Esophagus (tissue), 2 donors: ENCODE results near the gene NR2C2. TPM values are rescaled to one million over a fixed set of nuclear protein-coding genes. Genes with fewer than 3 reads are reported as not detected.
"Not testable (repeated sequence)": the region's sequence is repeated elsewhere in the genome, so short reads cannot be mapped to it uniquely, and the experiment has no call there.

ENCODE experiments used
- H3K27ac ChIP-seq, 2 donors: one replicate each; pipeline ENCODE4 v1.5.1; 2013; ENCODE audit warnings: low read depth in 2 of 2, mild to moderate bottlenecking in 2 of 2, inconsistent platforms in 1 of 2, low read length in 1 of 2, moderate library complexity in 1 of 2
- H3K27me3 ChIP-seq, 2 donors: one replicate each; pipeline ENCODE4 v1.6.1; 2013; ENCODE audit warnings: low read length in 2 of 2, control low read depth in 1 of 2, mild to moderate bottlenecking in 1 of 2; ENCODE audit not compliant: insufficient read depth in 2 of 2, control insufficient read depth in 1 of 2
- H3K36me3 ChIP-seq, 2 donors: one replicate each; pipeline ENCODE4 v1.6.1; 2013; ENCODE audit warnings: low read length in 1 of 2; ENCODE audit not compliant: control insufficient read depth in 2 of 2, insufficient read depth in 2 of 2
- H3K4me1 ChIP-seq, 2 donors: one replicate each; pipeline ENCODE4 v1.6.1; 2013; ENCODE audit warnings: low read length in 1 of 2; ENCODE audit not compliant: control insufficient read depth in 2 of 2, insufficient read depth in 2 of 2
- H3K4me3 ChIP-seq, 2 donors: one replicate each; pipeline ENCODE4 v1.5.1; 2013; ENCODE audit warnings: low read length in 2 of 2, mild to moderate bottlenecking in 2 of 2, low read depth in 1 of 2, moderate library complexity in 1 of 2
- H3K9me3 ChIP-seq, 2 donors: one replicate each; pipeline ENCODE4 v1.6.1; 2013; ENCODE audit warnings: mild to moderate bottlenecking in 2 of 2, low read depth in 1 of 2, low read length in 1 of 2, moderate library complexity in 1 of 2; ENCODE audit not compliant: control insufficient read depth in 2 of 2, insufficient read depth in 1 of 2
- WGBS, 2 donors: extraction: QIAGEN DNeasy Blood & Tissue Kit; methylation state at CpG; one replicate each; pipeline ENCODE4 v1.1.7; 2013; 5-methylcytosine and 5-hydroxymethylcytosine counted together
- polyA plus RNA-seq, 2 donors: library from polyadenylated mRNA; stranded (reverse); fragments of 200-250 nt; gene quantifications; one replicate each; pipeline ENCODE4 v1.2.3, GENCODE V29; 2013
- donor health status: healthy with polysubstance abuse.
- donor health status: Bipolar disorder and iron deficiency.

The NR2C2 gene
- polyA plus RNA-seq, 2 donors, result 5.0 to 6.1 TPM

- Histone ChIP-seq H3K9me3 (no peaks in the 10 kb centered on the region), H3K4me1 (no peaks in the 10 kb centered on the region), H3K36me3 (peaks cover under 1 to 3% of the 10 kb centered on the region in 2 donors), H3K4me3 (no peak overlapping the region), H3K27ac (no peak overlapping the region), H3K27me3 (no peaks in the 10 kb centered on the region)
- 95 to 98% methylated on average over 3 of the region's 3 CpGs for WGBS, 2 donors
Measured at GRCh38 chr3:14984581-14985113, 37.3 kb downstream of the NR2C2 start.

- Histone ChIP-seq H3K4me3 (no peak overlapping the region), H3K27me3 (no peaks in the 10 kb centered on the region), H3K27ac (no peak overlapping the region), H3K9me3 (no peaks in the 10 kb centered on the region), H3K4me1 (peaks cover 0 to 2% of the 10 kb centered on the region in 2 donors), H3K36me3 (no peaks in the 10 kb centered on the region)
- 93 to 95% methylated on average over 3 of the region's 3 CpGs for WGBS, 2 donors
Measured at GRCh38 chr3:14988988-14989394, 41.6 kb downstream of the NR2C2 start.

GRCh38 chr3:14989943-14990779 lies 42.8 kb downstream of the NR2C2 start:
- Histone ChIP-seq H3K27ac (no peak overlapping the region), H3K4me3 (no peak overlapping the region), H3K36me3 (no peaks in the 10 kb centered on the region), H3K9me3 (no peaks in the 10 kb centered on the region), H3K27me3 (no peaks in the 10 kb centered on the region), H3K4me1 (peaks cover 0 to 2% of the 10 kb centered on the region in 2 donors)
- 35 to 40% methylated on average over 3 of the region's 3 CpGs for WGBS, 2 donors

GRCh38 chr3:14990780-14991148 lies 43.4 kb downstream of the NR2C2 start:
- Histone ChIP-seq H3K4me1 (peaks cover 0 to 2% of the 10 kb centered on the region in 2 donors), H3K36me3 (no peaks in the 10 kb centered on the region), H3K9me3 (no peaks in the 10 kb centered on the region), H3K27ac (no peak overlapping the region), H3K27me3 (no peaks in the 10 kb centered on the region), H3K4me3 (no peak overlapping the region)
- 49 to 50% methylated on average over 2 of the region's 2 CpGs for WGBS, 2 donors

GRCh38 chr3:14991151-14991742 lies 43.9 kb downstream of the NR2C2 start:
- WGBS, 2 donors, result 83 to 84% methylated on average over 1 of the region's 1 CpG
- Histone ChIP-seq H3K9me3 (no peaks in the 10 kb centered on the region), H3K36me3 (no peaks in the 10 kb centered on the region), H3K4me3 (no peak overlapping the region), H3K27me3 (no peaks in the 10 kb centered on the region), H3K4me1 (peaks cover 0 to 2% of the 10 kb centered on the region in 2 donors), H3K27ac (no peak overlapping the region)

GRCh38 chr3:14991818-14992612 lies 44.6 kb downstream of the NR2C2 start:
- H3K27ac ChIP-seq, result no peak overlapping the region
- H3K4me3 ChIP-seq, result no peak overlapping the region
- no peaks in the 10 kb centered on the region for H3K36me3 ChIP-seq
- H3K9me3 ChIP-seq, result no peaks in the 10 kb centered on the region
- H3K4me1 ChIP-seq, result peaks cover 0 to 2% of the 10 kb centered on the region in 2 donors
- no peaks in the 10 kb centered on the region for H3K27me3 ChIP-seq
- WGBS, 2 donors, result 82 to 84% methylated on average over 7 of the region's 7 CpGs

- Histone ChIP-seq H3K27ac (no peak overlapping the region), H3K4me3 (no peak overlapping the region), H3K4me1 (no peaks in the 10 kb centered on the region), H3K36me3 (no peaks in the 10 kb centered on the region), H3K9me3 (no peaks in the 10 kb centered on the region), H3K27me3 (no peaks in the 10 kb centered on the region)
- WGBS, 2 donors, result 98 to 100% methylated on average over 1 of the region's 1 CpG
Measured at GRCh38 chr3:14997941-14998340, 50.6 kb downstream of the NR2C2 start.

GRCh38 chr3:14999182-14999581 lies 51.8 kb downstream of the NR2C2 start:
- not testable (repeated sequence) for H3K27me3 ChIP-seq, H3K36me3 ChIP-seq, H3K4me3 ChIP-seq, H3K4me1 ChIP-seq, H3K27ac ChIP-seq, H3K9me3 ChIP-seq
- WGBS, 2 donors, result 94 to 95% methylated on average over 6 of the region's 6 CpGs

GRCh38 chr3:15007681-15008141 lies 60.3 kb downstream of the NR2C2 start:
- Histone ChIP-seq H3K27ac (no peak overlapping the region), H3K9me3 (no peaks in the 10 kb centered on the region), H3K4me1 (no peaks in the 10 kb centered on the region), H3K27me3 (no peaks in the 10 kb centered on the region), H3K4me3 (no peak overlapping the region), H3K36me3 (peaks cover 6 to 9% of the 10 kb centered on the region in 2 donors)
- WGBS, 2 donors, result 59 to 62% methylated on average over 4 of the region's 4 CpGs
